Progenitor cell of endocrine pancreas (in vitro differentiated cells): ENCODE data around the gene ECHDC3. TPM values are rescaled to one million over a fixed set of nuclear protein-coding genes. Genes with fewer than 3 reads are reported as not detected.
"Not testable (repeated sequence)": the region's sequence is repeated elsewhere in the genome, so short reads cannot be mapped to it uniquely, and the experiment has no call there.

Experiments
- DNase-seq: peaks from one replicate; pipeline ENCODE4 v3.0.0; 2021; ENCODE audit warnings: low spot score; ENCODE audit not compliant: unreplicated experiment
- H3K27ac Mint-ChIP-seq: 2 replicates; pipeline ENCODE4 v1.8.0; 2021; ENCODE audit warnings: mild to moderate bottlenecking, moderate library complexity, mixed read lengths
- H3K27me3 Mint-ChIP-seq: 2 replicates; pipeline ENCODE4 v1.8.0; 2021; ENCODE audit warnings: mixed read lengths
- H3K36me3 Mint-ChIP-seq: 2 replicates; pipeline ENCODE4 v1.8.0; 2022; ENCODE audit warnings: mixed read lengths; ENCODE audit not compliant: insufficient read depth
- H3K4me1 Mint-ChIP-seq: 2 replicates; pipeline ENCODE4 v1.8.0; 2021; ENCODE audit warnings: low read depth, mixed read lengths
- H3K4me3 Mint-ChIP-seq: 2 replicates; pipeline ENCODE4 v1.8.0; 2021; ENCODE audit warnings: low read depth, mild to moderate bottlenecking, moderate library complexity, mixed read lengths
- H3K9me3 Mint-ChIP-seq: 2 replicates; pipeline ENCODE4 v1.8.0; 2021; ENCODE audit warnings: low read depth, mixed read lengths
- CTCF ChIP-seq: fragments of 200-600 bp; sonication (generic); IDR thresholded peaks from one replicate; pipeline ENCODE4 v1.5.0; 2021; ENCODE audit warnings: antibody characterized with exemption, mild to moderate bottlenecking; ENCODE audit not compliant: unreplicated experiment
- total RNA-seq: library from RNA; stranded (reverse); gene quantifications from 2 replicates; pipeline ENCODE4 v1.2.1, GENCODE V29; 2021

The ECHDC3 gene
- total RNA-seq, 1 donor from 2014 or later = 2.3 TPM

DNA sequence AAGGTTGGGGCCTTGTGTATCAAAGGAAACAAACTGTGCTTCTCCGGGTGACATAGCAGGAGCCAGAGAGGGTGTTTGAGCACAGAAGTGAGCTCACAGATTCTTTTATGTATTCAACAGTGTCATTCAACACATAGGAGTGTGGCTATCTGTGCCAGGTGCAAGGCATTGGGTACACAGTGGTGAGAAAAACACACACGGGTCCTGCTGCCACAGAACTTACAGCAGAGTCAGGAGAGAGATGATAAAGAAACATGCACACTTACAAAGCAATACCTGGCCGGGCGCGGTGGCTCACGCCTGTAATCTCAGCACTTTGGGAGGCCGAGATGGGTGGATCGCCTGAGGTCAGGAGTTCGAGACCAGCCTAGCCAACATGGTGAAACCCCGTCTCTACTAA is 16.3 kb upstream of the ECHDC3 start:
- Mint-ChIP-seq H3K9me3 (peaks cover 5% of the 10 kb centered on the region), H3K36me3 (peaks cover 1% of the 10 kb centered on the region)

GRCh38 chr10:11727563-11727962 is 14.6 kb upstream of the ECHDC3 start:
- DNase-seq = no peak
- Mint-ChIP-seq H3K36me3 (peaks cover 1% of the 10 kb centered on the region), H3K27ac (no peak overlapping the region), H3K4me3 (no peak overlapping the region), H3K4me1 (no peaks in the 10 kb centered on the region), H3K27me3 (no peaks in the 10 kb centered on the region), H3K9me3 (peaks cover 5% of the 10 kb centered on the region)
- TF ChIP-seq CTCF = no peak

More for the DNA sequence above, 16.3 kb upstream of the ECHDC3 start:
- no peaks in the 10 kb centered on the region for H3K4me1 Mint-ChIP-seq
- no peak overlapping the region for H3K27ac Mint-ChIP-seq
- no peak for DNase-seq
- TF ChIP-seq CTCF = no peak
- no peak overlapping the region for H3K4me3 Mint-ChIP-seq
- peaks cover 4% of the 10 kb centered on the region for H3K27me3 Mint-ChIP-seq

DNA sequence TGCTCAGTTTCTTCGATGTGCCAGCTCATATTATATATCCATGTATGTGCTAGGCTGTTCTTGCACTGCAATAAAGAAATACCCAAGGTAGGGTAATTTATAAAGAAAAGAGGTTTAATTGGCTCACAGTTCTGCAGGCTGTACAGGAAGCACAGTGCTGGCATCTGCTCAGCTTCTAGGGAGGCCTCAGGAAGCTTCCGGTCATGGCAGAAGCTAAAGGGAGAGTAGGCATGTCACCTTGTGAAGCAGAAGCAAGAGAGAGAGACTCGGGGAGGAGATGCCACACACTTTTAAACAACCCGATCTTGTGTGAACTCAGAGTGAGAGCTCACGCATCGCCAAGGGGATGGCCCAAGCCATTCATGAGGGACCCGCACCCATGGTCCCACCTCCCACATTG is 13.8 kb upstream of the ECHDC3 start:
- Mint-ChIP-seq H3K9me3 (peaks cover 5% of the 10 kb centered on the region), H3K27ac (no peak overlapping the region), H3K4me1 (no peaks in the 10 kb centered on the region), H3K36me3 (peaks cover 1% of the 10 kb centered on the region), H3K27me3 (no peaks in the 10 kb centered on the region), H3K4me3 (no peak overlapping the region)
- DNase-seq = no peak
- TF ChIP-seq CTCF = no peak

DNA sequence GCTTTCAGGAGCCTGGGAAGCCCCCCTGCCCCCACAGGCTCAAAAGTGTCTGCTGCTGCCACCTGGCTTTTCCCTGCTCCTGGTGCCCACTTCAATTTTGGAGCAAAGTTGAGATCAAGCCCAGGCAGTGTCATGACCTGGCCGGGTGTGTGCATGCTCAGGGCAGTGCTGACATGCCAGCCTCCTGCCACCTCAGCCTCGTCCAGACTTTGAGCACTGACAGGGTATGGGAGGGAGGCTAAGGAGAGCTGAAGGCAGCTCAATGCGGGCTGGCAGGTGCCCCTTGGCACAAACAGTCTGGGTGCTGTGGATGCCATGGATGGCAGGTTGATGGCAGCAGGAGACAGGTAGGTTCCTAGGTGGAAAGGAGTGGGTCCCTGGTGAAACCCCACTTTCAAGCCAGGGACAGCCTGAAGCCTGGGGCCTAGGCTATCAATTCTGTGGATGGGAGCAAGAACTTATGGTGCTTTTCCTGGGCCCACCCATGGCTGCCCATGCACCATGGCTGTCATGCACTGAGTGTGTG is 12.3 kb upstream of the ECHDC3 start:
- Mint-ChIP-seq H3K36me3 (peaks cover 1% of the 10 kb centered on the region), H3K27ac (no peak overlapping the region), H3K4me1 (no peaks in the 10 kb centered on the region), H3K9me3 (peaks cover 5% of the 10 kb centered on the region), H3K4me3 (no peak overlapping the region), H3K27me3 (no peaks in the 10 kb centered on the region)
- TF ChIP-seq CTCF = no peak
- no peak for DNase-seq

DNA sequence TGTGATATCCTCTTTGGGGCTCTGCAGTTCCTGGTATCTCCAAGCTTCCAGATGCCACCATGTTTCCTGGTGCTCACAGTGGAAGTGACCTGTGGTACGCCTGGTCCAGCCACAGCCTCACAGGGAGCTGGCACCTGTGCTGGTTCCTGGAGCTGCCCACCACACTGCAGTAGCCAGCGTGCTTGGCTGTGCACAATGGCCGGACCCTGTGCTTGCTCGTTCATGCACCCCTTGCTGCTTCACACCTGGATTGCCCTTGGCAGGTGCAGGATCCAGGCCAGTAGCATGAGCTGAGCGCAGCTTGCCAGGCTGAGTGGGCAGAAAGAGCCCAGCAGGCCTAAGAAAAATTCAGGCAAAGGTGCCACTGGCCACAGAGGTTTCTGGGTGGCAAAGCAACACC is 11.4 kb upstream of the ECHDC3 start:
- no peaks in the 10 kb centered on the region for H3K27me3 Mint-ChIP-seq
- no peak overlapping the region for H3K27ac Mint-ChIP-seq
- DNase-seq = no peak
- TF ChIP-seq CTCF = no peak
- no peaks in the 10 kb centered on the region for H3K4me1 Mint-ChIP-seq
- peaks cover 5% of the 10 kb centered on the region for H3K9me3 Mint-ChIP-seq
- peaks cover 1% of the 10 kb centered on the region for H3K36me3 Mint-ChIP-seq
- no peak overlapping the region for H3K4me3 Mint-ChIP-seq

DNA sequence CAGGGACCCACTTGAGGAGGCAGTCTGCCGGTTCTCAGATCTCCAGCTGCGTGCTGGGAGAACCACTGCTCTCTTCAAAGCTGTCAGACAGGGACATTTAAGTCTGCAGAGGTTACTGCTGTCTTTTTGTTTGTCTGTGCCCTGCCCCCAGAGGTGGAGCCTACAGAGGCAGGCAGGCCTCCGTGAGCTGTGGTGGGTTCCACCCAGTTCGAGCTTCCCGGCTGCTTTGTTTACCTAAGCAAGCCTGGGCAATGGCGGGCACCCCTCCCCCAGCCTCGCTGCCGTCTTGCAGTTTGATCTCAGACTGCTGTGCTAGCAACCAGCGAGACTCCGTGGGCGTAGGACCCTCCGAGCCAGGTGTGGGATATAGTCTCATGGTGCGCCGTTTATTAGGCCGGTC is 5.4 kb upstream of the ECHDC3 start:
- peak overlapping the region; percentile 68 for H3K4me3 Mint-ChIP-seq
- not testable (repeated sequence) for H3K27ac Mint-ChIP-seq, H3K4me1 Mint-ChIP-seq, H3K36me3 Mint-ChIP-seq, H3K9me3 Mint-ChIP-seq, DNase-seq
- peaks cover 10% of the 10 kb centered on the region for H3K27me3 Mint-ChIP-seq

DNA sequence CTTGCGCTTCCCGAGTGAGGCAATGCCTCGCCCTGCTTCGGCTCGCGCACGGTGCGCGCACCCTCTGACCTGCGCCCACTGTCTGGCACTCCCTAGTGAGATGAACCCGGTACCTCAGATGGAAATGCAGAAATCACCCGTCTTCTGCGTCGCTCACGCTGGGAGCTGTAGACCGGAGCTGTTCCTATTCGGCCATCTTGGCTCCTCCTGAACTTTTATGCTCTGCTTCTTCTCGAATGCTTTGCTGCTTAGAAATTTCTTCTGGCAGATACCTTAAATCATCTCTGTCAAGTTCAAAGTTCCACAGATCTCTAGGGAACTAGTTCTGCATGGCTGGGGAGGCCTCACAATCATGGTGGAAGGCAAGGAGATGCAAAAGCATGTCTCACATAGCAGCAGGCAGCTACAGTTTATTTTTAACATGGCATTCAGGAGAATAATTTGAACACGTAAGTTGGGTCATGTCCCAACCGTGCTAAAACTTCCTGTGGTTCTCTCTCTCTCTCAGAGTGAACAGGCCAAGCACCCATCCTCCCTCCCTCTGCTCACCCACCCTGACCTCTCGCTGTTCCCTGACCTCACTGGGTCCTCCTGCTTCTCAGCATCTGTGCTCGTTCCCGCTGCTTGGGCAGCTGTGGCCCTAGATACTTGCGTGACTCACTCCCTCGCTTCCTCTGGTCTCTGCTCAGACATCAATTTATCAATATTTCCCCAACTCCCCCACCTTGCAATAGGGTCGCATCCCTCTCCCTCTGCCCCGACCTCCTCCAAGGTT is 4.7 kb upstream of the ECHDC3 start:
- H3K4me1 Mint-ChIP-seq, DNase-seq, H3K36me3 Mint-ChIP-seq, H3K9me3 Mint-ChIP-seq: not testable (repeated sequence)
- H3K27ac Mint-ChIP-seq = peak overlapping the region; percentile 91
- peaks cover 10% of the 10 kb centered on the region for H3K27me3 Mint-ChIP-seq
- peak overlapping the region; percentile 68 for H3K4me3 Mint-ChIP-seq
